HG02981 (cell line): ENCODE measurements around the gene MIR17HG.
"Not testable (repeated sequence)": the region's sequence is repeated elsewhere in the genome, so short reads cannot be mapped to it uniquely, and the experiment has no call there.

Experiments
- ATAC-seq: cut with Tn5 transposase; IDR thresholded peaks from one replicate; pipeline ENCODE4 v1.9.1; 2021; ENCODE audit warnings: mild to moderate bottlenecking, moderate library complexity; ENCODE audit not compliant: unreplicated experiment

Gene MIR17HG

GRCh38 chr13:91346850-91347201 is 661 bp upstream of the MIR17HG start:
- peak; percentile 31 for ATAC-seq

- peak; percentile 32 for ATAC-seq
Measured at GRCh38 chr13:91347996-91348905, 764 bp downstream of the MIR17HG start.

DNA sequence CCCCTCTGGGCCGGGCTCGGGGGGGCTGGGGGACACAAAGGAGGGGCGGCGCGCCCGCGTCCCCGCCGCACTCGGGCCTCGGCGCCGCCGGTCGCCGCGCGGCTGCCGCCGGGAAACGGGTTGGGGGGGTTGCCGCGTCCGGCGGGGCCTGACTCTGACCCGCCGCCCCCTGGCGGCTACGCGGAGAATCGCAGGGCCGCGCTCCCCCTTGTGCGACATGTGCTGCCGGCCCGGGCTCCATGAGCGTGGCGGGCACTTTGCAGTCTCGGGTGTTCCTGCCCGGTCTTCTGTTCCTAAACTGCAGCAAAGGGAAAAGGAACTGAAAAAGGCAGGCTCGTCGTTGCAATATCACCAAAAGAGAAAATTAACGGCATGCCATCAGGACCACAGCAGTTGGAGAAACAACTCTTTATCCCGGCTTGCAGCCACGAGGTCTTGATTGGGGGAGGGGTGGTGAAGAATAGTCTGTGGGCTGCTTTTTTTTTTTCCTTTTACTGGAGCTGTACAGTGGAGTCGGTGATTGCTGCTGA is 1.5 kb downstream of the MIR17HG start:
- peak; percentile 42 for ATAC-seq

GRCh38 chr13:91349992-91350911 is 2.8 kb downstream of the MIR17HG start:
- ATAC-seq, result no peak

DNA sequence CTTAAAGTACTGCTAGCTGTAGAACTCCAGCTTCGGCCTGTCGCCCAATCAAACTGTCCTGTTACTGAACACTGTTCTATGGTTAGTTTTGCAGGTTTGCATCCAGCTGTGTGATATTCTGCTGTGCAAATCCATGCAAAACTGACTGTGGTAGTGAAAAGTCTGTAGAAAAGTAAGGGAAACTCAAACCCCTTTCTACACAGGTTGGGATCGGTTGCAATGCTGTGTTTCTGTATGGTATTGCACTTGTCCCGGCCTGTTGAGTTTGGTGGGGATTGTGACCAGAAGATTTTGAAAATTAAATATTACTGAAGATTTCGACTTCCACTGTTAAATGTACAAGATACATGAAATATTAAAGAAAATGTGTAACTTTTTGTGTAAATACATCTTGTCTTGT is 3.6 kb downstream of the MIR17HG start:
- ATAC-seq, result no peak

DNA sequence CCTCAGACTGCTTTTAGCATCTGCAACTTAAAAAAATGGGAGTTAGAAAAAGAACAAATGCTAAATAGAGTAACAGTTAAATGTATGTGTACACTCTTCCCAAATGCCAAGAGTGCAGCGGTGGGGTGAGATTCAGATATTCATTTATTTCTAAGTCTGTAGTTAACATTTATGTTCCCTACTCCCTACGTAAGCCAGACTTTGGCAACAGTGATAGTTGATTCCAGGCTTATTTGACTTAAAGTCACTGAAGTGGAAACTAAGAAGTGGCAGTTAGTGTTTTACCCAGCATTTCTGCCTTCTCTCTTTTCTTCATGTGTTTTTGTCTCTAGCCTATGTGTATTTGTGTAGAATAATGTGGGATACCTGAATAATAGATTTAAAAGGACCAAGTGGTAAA is 4.5 kb downstream of the MIR17HG start:
- no peak for ATAC-seq

DNA sequence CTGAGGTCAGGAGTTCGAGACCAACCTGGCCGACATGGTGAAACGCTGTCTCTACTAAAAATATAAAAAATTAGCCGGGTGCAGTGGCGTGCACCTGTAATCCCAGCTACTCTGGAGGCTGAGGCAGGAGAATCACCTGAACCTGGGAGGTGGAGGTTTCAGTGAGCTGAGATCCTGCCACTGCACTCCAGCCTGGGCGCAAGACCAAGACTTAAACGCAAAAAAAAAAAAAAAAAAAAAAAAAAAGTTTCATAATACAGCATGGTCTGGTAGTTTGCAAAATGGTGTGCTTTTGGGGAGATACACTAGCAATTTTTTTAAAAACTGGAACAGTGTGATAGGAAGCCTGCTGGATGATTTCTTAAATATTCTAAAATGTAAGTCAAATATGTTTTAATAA is 5.4 kb downstream of the MIR17HG start:
- ATAC-seq, result not testable (repeated sequence)

DNA sequence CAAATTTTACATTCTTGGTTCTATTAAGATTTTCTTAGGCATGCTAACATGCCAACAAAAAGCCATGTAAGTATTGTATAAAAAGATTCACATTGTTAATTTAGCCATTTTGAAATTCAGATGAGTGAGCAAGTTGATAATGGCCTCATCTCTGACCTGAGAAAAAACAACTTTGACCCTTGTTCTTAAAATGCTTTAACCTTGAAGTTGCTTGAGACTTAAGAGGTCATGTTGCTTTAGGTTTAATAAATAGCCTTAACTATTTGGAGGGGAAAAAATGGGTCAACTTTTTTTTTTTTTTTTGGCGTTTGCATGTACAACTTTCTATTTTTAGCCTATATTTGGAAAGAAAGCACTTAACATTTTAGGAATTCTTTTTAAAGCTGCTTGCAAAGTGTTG is 6.0 kb downstream of the MIR17HG start:
- ATAC-seq, result no peak

- no peak for ATAC-seq
Measured at GRCh38 chr13:91355099-91355825, 7.8 kb downstream of the MIR17HG start.

DNA sequence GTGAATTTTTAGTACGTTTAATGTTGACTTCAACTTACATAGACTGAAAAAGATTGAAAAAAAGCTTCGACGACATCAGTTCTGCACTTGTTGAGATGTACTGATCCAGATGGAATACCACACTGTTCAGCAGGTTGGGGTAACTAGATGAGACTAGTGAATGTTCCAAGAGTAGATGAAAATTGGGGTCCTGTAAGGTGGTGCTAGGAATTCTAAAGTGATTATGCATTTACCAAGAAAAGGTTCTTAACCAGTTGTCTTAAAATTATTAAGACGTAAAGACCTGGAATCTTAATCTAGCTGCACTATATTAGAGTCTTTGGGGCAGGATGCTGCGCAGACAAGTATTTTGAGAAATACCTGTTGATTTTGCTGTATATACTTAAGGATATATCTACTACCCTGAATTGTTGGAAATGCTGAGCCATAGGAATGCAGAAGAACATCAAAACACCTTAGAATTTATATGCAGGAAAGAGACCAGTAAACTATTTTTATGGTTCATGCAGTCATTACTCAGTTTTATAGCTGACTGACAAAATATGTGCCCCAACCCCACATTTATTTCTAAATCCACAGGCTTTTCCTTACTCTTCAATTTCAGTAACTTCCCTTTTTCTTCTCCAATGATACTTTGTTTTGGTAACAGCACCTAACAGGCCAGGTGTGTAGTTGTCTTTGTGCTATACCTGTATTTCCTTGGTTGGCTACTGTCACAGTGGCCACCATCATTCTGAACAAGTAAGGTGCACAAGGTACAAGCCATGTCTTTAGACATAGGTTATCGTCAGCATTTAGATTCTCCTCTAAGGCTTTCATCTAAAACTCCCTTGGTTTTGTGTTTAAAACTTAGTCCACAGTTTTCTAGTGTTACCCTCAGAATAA is 8.6 kb downstream of the MIR17HG start:
- ATAC-seq, result no peak

- ATAC-seq, result no peak
Measured at GRCh38 chr13:91356919-91357612, 9.6 kb downstream of the MIR17HG start.

DNA sequence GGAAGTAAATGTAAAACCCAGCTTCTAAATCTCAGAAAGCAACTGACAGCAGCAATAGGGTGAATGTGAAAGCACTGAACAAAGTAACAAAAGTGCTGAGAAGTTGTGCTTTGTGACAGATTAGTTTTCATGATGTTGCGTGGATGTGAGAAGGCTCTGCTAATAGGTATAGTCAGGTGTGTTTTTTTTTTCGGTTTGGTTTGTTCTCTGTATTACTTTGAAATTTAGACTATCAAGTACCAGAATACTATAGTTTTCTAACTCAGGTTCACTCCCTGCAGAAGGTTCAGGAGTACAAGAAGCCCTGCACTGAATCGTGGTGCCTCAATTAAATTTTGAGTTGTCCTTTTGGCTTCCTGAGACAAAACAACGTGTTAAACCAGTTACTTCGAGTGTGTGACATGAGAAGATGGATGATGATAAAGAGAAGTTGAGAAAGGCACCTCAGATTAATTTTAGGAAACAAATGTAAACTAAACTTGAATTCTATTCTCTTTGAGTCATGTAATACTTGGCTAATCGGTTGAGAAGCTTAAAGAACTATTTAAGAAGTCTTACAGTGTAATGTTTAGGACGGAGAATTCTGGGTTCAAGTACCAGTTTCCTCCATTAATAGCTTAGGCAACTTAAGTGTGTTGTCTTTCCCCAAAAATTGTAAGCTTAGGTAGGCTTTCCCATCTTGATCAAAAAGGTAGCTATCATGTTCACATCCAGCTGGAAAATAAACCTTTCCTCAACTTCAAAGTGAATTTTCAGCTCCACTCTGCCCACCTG is 10.3 kb downstream of the MIR17HG start:
- ATAC-seq, result no peak

DNA sequence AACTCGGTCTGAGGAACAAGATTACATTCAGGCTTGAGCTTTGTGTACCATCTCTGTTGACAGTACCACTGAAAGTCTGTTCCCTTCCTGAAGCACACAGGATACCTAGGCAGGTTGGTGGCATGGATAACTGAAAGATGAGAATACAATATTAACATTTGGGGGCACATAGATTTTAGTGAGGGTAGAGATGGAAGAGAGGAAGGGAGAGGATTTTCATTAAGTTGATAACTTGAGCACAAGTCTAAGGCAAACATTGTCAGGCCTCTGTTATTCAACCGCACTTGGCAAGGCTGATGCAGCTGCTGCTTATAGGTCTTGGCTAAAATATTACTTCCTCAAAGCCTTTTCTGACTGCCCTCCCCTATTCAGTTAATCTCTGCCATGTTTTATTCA is 10.9 kb downstream of the MIR17HG start:
- ATAC-seq, result no peak

- no peak for ATAC-seq
Measured at GRCh38 chr13:91359111-91359510, 11.6 kb downstream of the MIR17HG start.

DNA sequence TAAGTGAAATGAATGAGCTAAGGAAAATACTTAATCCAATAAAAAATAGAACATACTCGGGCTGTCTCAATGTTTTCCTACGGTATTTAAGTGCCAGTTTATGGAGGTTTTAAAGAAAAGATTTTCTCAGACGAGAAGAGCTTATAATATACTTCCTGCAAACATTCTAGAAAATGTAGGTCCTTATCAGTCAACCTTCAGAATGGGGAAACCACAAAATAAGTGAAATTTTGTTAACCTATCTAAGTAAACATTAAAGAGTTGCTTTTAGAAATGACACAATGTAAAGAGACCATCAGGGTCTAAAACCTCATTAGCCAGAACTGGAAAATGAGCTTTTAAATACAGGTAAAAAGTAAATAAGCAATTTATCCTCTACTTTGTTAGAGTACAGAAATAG is 12.1 kb downstream of the MIR17HG start:
- no peak for ATAC-seq

DNA sequence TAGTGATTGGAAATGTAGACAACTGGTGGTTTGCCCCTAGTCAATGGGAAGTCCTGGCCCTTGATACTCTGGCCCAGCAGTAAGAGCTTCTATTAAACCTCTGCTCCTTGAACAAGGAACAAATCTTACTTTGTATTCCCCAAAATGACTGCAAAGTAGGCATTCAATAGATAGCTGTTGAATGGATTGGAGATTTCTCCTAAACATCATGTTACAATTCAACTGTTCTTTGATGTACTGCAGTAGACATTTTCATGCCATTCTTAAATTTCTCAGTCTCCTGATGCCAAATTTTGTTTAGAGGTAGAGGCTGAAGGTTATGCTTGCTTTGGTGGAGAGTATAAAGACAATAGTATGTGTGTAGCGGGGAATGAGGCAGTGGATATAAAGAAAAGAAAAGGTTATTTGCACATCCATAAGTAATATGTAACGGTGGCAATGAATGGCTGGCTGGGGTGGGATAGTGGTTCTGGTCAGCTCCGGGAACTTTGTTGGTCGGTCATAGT is 12.8 kb downstream of the MIR17HG start:
- no peak for ATAC-seq

DNA sequence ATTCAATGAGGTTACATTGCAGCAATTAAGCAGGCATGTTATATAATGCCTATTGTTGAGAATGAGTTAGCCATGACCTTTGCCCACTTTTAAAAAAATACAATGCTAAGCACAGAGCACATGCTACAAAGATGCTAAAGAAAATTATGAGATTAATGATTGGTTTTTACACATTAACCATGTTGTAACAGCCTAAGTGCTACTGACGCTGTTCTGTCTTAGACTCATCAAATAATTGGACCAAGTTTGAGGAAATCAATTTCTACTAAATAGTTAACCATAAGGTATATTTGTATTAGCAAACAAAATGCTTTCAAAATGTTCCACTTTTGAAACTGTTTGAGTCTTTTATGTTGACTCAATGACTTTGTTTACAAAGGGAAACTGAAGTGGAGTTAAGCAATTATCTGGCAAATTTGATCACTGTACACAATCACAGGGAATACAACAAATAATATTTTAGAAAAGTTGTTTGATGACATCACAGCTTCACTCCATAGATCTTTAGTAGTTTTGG is 14.3 kb downstream of the MIR17HG start:
- ATAC-seq, result no peak

DNA sequence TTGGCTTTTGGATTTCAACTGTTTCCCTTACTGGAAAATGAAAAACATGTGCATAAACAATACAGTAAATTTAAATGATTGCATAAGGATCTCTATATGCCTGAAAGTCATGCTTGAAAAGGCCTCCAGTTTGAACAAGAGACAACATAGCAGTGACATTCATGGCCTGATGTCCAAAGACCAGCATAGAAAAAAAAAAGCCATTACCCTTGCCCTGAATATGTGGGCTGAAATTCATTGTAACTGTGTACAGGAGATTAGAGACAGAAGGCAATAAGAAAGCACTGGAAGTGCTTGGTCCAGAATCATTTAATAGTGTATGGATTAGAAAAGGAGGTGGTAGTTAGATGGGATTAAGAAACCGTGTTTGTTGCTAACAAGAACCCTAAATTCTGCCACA is 15.4 kb downstream of the MIR17HG start:
- ATAC-seq, result no peak
